ENCODE measurements around the gene SAP25. TPM values are rescaled to one million over a fixed set of nuclear protein-coding genes. Genes with fewer than 3 reads are reported as not detected.

Gene SAP25
- total and polyA plus RNA-seq, 2 of the 4 experiments (the other 2 are of a cell fraction): 1.8 TPM; not detected in 1

GRCh38 chr7:100607111-100607510 is 33.4 kb upstream of the SAP25 start:
- Histone ChIP-seq H3K36me3 (ENCODE audit: control insufficient read depth, insufficient read depth, low read length) (peaks cover 30% of the 10 kb centered on the region), H3K14ac (replicated peaks; ENCODE audit: low read depth, low read length) (no peak overlapping the region), H3K9me1 (ENCODE audit: insufficient read depth, low read length) (peaks cover 3% of the 10 kb centered on the region; the same call in 1 of the 2 replicates), H4K91ac (ENCODE audit: insufficient read depth, low read depth, low read length) (no peak overlapping the region), H2AK5ac (ENCODE audit: low read depth, low read length) (peak overlapping the region; percentile 56), H2AK9ac (replicated peaks; ENCODE audit: low read depth, low read length, poor library complexity) (peak overlapping the region; percentile 55), H2AFZ (replicated peaks; ENCODE audit: low read length, poor library complexity) (peak overlapping the region; percentile 43), H3K9me3 (ENCODE audit: control insufficient read depth, insufficient read depth, low read length) (no peaks in the 10 kb centered on the region), H2BK5ac (ENCODE audit: low read depth, low read length, poor library complexity, severe bottlenecking) (no peak overlapping the region), H3K27ac (ENCODE audit: insufficient read depth, low read length) (no peak overlapping the region), H3K4me1 (ENCODE audit: control insufficient read depth, insufficient read depth, low read length) (peaks cover 8% of the 10 kb centered on the region), H2BK15ac (ENCODE audit: low read depth, low read length) (no peak overlapping the region), H4K8ac (ENCODE audit: low read depth in 2 of 2, low read length in 2 of 2) (no peak overlapping the region), H2BK120ac (ENCODE audit: low read depth, low read length) (no peak overlapping the region), H3K79me1 (ENCODE audit: low read depth in 1 of 2, low read length in 2 of 2) (peaks cover 0 to 44% of the 10 kb centered on the region in 2 experiments; a peak in 2 of 4 replicates), H3K4ac (ENCODE audit: low read depth, low read length) (no peak overlapping the region), H3K9ac (ENCODE audit: low read depth, low read length) (no peak overlapping the region), H3K4me3 (ENCODE audit: insufficient read depth, low read depth, low read length) (no peak overlapping the region), H4K5ac (ENCODE audit: low read depth, low read length) (no peak overlapping the region), H2BK20ac (ENCODE audit: low read depth, low read length) (no peak overlapping the region), H3K56ac (ENCODE audit: extremely low read depth, insufficient read depth, low read length) (no peak overlapping the region), H3K18ac (ENCODE audit: low read depth, low read length) (no peak overlapping the region), H3K4me2 (ENCODE audit: low read depth, low read length) (no peak overlapping the region), H3K23ac (ENCODE audit: low read depth, low read length) (no peak overlapping the region), H4K20me1 (ENCODE audit: insufficient read depth, low read length) (no peaks in the 10 kb centered on the region), H3K27me3 (ENCODE audit: control insufficient read depth, insufficient read depth, low read length) (no peaks in the 10 kb centered on the region)
- ATAC-seq (ENCODE audit: low read depth): no peak
- peak; percentile 32 for DNase-seq
- BruUV-seq (replicated peaks): no TSS peak
- in situ Hi-C loops (cut with MboI; ENCODE audit: low sequenced_read_pairs) (no loop called here), dilution Hi-C loops (cut with HindIII; ENCODE audit: low sequenced_read_pairs, unreplicated experiment) (no loop called here), intact Hi-C loops (cut with micrococcal nuclease) (no loop called here)
- TF ChIP-seq RCOR1 (IDR thresholded peaks at IDR 0.05; ENCODE audit: insufficient replicate concordance, low read length) (no peak), RFX5 (IDR thresholded peaks at IDR 0.05; ENCODE audit: low read depth, low read length) (no peak), MAFK (IDR thresholded peaks at IDR 0.05; ENCODE audit: low read depth, low read length) (no peak), POLR2A (IDR thresholded peaks at IDR 0.05; ENCODE audit: low read depth, low read length) (no peak), CEBPB (IDR thresholded peaks at IDR 0.05; ENCODE audit: low read depth, low read length) (no peak), CTCF (conservative IDR thresholded peaks at IDR 0.05; ENCODE audit: low read depth, low read length) (no peak), NFE2L2 (IDR thresholded peaks at IDR 0.05; ENCODE audit: low read depth, low read length) (no peak), MAZ (IDR thresholded peaks at IDR 0.05; ENCODE audit: borderline replicate concordance, low read depth, low read length) (no peak), FOS (IDR thresholded peaks at IDR 0.05; ENCODE audit: low read depth, low read length) (no peak), USF2 (IDR thresholded peaks at IDR 0.05; ENCODE audit: low read depth, low read length) (no peak), RAD21 (IDR thresholded peaks at IDR 0.05; ENCODE audit: low read length) (no peak), MXI1 (IDR thresholded peaks at IDR 0.05; ENCODE audit: borderline replicate concordance, low read depth, low read length) (no peak), CHD1 (IDR thresholded peaks at IDR 0.05; ENCODE audit: low read depth, low read length) (no peak), SMC3 (IDR thresholded peaks at IDR 0.05; ENCODE audit: low read depth, low read length) (no peak), ELK1 (IDR thresholded peaks at IDR 0.05; ENCODE audit: borderline replicate concordance, low read depth, low read length) (no peak), BHLHE40 (IDR thresholded peaks at IDR 0.05; ENCODE audit: low read depth, low read length) (no peak)
- POLR2A ChIA-PET (ENCODE audit: unreplicated experiment): interaction anchor here (0.6 kb wide), 2 partner anchors 22 to 133 kb away, joined by 7 read pairs; no protein-coding TSS in a partner anchor
- CTCF ChIA-PET: no interaction called here
- 82% methylated on average over 2 of the region's 8 CpGs; no CpG with 5 or more reads in 1 of the 2 experiments for WGBS, 2 experiments (ENCODE audit: extremely low coverage in 2 of 2, insufficient read length in 1 of 2)
